NCI-H1417 treated with DMSO at 0.1 percent for 48 hours (cell line): ENCODE data around the gene SAP130.
"Not testable (repeated sequence)": the region's sequence is repeated elsewhere in the genome, so short reads cannot be mapped to it uniquely, and the experiment has no call there.

ENCODE experiments used
- DNase-seq: peaks from one replicate; lab custom pipeline; 2025; lab: John Stamatoyannopoulos, UW

SAP130 gene

GRCh38 chr2:127953128-127953718 is 74.6 kb downstream of the SAP130 start:
- DNase-seq, result no peak

DNA sequence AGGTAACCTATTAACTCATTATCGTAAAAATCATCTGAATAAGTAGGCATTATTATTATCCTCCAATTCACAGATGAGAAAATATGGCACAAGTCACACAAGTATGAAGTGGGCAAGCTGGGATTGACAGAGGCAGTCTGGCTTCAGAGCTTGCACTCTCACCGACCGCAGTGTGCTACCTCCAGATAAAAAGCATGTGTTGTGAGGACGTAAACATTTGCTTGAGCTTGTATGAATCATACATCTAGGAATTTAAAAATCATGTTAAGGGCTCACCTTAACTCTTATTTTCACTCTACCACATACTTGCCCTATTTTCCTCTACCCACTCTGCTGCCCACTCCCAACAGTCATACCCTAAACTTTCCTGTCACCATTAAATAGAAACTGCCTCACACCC is 76.8 kb downstream of the SAP130 start:
- DNase-seq, result no peak

- no peak for DNase-seq
Observed at GRCh38 chr2:127950264-127950663, 77.6 kb downstream of the SAP130 start.

DNA sequence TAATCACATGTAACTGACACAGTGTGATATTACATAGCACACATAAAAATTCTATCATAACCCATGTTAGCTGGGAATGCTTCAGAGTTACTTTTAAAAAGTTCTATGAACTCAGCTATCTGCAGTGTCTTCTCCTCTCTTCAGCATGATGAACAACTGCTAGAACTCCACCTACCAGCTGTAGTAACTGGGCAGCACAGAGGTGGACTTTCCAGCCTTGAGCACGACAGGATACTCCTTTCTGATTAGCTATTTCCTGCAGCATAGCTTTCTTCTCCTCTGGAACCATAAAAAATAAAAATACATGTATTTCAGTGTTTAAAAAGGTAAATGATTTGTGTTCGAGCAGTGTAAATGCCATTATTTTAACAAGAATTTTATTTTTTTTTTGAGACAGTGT is 82.6 kb downstream of the SAP130 start:
- no peak for DNase-seq

DNA sequence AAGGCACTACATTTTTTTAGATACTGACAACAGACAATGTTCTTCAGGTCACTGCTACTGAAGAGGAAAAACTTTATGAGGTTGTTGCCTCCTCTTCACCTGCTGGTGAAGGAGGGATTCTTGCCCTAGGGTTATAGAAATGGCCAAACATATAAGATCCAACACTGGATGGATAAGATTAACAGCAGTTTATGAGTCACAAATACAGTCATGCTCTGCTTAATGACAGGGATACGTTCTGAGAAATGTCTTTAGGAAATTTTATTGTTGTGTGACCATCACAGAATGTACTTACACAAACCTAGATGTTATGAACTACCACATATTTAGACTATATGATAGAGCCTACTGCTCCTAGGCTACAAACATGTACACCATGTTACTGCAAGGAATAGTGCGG is 84.7 kb downstream of the SAP130 start:
- DNase-seq, result no peak

DNA sequence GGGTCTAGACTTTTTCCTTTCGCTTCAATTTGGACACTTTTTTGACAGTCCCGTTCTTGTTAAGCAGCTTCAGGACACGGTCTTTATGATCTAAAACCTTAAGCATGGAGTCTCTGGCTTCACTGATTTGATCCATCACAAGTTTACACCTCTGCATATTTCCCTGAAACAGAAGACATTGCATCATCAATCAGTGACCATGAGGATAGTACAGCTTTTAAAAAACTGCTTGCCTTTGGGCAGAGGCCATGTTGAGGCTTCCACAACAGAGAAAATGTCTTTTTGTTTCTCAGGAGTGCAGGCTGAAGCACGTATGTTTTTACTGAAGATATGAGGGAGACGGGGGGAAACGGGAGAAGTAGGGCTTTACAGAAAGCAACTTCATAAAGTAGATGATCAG is 85.9 kb downstream of the SAP130 start:
- DNase-seq, result no peak

GRCh38 chr2:127941461-127941860 is 86.4 kb downstream of the SAP130 start:
- DNase-seq, result no peak

GRCh38 chr2:127940641-127941040 is 87.2 kb downstream of the SAP130 start:
- DNase-seq, result no peak

DNA sequence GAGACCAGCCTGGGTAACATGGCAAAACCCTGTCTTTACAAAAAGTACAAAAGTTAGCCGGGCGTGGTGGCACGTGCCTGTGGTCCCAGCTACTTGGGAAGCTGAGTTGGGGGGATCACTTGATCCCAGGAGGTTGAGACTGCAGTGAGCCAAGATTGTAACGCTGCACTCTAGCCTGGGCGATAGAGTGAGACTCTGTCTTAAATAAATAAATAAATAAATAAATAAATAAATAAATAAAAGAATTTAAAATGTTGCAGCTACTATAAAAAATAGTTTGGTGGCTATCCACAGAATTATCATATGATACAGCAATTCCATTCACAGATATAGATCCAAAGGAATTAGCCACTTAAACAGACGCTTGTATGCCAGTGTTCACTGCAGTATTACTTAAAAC is 92.5 kb downstream of the SAP130 start:
- no peak for DNase-seq

DNA sequence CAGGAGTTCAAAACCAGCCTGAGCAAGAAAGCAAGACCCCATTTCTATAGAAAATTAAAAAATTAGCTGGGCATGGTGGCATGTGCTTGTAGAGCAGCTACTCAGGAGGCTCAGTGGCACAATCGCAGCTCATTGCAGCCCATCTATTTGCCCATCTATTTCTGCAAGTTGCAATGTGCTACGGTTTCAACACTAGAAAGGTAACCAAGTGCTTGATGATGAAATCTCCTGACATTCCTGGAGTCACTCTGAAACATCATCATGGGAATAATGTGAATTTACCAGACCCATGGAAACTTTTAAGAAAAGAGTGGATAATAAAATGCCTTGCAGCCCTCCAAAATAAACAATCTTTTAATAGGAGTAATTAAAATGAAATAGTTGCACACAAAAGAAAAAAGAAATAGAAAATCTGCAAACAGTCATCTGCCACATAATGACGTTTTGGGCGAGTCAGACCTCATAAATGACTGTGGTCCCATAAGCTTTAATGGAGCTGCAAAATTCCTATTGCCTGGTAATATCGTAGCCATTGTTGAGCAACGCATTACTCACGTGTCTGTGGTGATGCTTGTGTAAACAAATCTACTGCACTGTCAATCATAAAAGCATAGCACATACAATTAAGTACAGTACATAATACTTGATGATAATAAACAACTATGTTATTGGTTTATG is 95.5 kb downstream of the SAP130 start:
- no peak for DNase-seq

DNA sequence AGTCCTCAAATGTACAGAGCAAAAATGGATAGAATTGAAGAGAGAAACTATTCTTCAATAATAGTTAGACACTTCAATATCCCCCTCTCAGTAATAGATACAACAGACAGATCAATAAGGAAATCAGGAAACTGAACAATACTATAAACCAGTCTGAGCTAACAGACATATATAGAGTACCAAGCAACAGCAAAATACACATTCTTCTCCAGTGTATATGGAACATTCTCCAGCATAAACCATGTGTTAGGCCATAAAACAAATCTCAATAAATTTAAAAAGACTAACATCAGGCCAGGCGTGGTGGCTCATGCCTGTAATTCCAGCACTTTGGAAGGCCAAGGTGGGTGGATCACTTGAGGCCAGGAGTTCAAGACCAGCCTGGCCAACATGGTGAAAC is 98.4 kb downstream of the SAP130 start:
- no peak for DNase-seq

GRCh38 chr2:127927384-127927783 is 100.5 kb downstream of the SAP130 start:
- DNase-seq, result no peak

DNA sequence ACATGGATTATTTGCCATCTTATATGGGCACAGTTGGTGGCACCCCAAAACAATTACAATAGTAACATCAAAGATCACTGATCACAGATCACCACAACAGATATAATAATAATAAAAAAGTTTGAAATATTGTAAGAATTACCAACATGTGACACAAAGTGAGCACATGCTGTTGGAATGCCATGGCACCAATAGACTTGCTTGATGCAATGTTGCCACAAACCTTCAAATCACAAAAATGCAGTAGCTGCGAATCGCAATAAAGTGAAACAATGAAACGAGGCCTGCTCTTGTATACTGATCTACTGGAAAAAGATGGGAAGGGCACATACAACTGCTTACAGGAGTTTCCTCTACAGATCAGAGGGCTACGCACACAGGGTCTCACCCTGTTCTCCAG is 109.9 kb downstream of the SAP130 start:
- DNase-seq, result no peak

DNA sequence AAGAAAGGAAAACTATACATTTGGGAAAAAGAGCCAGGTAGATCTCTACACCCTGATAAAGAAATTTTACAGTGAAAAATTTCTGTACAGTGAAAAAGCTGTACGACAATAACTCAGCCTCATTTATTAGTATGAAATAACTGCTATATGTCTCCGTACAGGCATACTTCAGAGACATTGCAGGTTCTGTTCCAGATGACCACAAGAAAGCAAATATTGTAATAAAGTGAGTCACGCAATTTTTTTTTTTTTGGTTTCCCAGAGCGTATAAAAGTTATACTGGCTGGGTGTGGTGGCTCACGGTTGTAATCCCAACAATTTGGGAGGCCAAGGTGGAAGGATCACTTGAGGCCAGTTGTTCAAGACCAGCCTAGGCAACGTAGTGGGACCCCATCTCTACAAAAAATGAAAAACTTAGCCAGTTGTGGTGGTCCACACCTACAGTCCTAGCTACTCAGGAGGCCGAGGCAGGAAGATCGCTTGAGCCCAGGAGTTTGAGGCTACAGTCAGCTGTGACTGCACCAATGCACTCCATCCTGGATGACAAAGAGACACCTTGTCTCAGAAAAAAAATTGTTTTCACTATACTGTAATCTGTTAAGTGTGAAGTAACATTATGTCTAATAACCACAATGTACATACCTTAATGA is 113.9 kb downstream of the SAP130 start:
- DNase-seq, result no peak

GRCh38 chr2:127911737-127912136 is 116.1 kb downstream of the SAP130 start:
- DNase-seq, result no peak

GRCh38 chr2:127910415-127910814 is 117.4 kb downstream of the SAP130 start:
- no peak for DNase-seq

DNA sequence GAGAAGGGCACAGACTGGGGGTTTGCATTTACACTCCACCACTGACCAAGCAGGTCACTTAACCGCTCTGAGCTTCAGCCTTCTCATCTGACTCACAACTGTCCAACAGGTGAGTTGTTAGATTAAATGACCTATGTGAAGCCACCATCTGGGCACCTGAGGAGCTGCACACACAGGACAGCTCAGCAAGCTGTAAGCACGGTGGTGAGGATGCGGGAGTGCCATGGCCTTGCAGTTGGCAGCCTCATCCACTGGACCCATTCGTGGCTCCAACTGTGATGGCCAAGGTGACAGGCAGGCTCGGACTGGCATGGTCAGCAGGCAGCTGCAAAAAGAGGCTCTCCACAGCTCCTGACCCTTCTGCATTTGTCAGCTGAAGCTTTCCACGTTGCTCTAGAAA is 118.8 kb downstream of the SAP130 start:
- no peak for DNase-seq

DNA sequence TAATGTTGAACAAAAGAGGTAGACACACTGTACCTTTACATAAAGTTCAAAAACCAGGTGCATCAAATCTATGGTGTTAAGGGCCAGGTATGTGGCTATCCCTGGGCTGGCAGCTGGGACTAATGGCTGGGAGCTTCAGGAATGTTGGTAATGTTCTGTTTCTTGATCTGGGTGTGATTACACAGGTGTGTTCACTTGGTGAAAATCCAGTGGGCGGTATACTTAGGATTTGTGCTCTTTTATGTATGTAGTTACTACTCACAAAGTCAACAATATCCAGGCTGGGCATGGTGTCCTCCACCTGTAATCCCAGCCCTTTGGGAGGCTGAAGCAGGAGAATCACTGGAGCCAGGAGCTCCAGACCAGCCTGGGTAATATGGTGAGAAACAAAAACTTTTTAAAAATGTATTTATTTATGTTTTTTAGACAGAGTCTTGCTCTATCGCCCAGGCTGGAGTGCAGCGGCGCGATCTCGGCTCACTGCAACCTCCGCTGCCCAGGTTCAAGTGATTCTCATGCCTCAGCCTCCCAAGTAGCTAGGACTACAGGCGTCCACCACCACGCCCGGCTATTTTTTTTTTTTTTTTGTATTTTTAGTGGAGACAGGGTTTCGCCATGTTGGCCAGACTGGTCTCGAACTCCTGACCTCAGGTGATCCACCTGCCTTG is 120.0 kb downstream of the SAP130 start:
- not testable (repeated sequence) for DNase-seq

DNA sequence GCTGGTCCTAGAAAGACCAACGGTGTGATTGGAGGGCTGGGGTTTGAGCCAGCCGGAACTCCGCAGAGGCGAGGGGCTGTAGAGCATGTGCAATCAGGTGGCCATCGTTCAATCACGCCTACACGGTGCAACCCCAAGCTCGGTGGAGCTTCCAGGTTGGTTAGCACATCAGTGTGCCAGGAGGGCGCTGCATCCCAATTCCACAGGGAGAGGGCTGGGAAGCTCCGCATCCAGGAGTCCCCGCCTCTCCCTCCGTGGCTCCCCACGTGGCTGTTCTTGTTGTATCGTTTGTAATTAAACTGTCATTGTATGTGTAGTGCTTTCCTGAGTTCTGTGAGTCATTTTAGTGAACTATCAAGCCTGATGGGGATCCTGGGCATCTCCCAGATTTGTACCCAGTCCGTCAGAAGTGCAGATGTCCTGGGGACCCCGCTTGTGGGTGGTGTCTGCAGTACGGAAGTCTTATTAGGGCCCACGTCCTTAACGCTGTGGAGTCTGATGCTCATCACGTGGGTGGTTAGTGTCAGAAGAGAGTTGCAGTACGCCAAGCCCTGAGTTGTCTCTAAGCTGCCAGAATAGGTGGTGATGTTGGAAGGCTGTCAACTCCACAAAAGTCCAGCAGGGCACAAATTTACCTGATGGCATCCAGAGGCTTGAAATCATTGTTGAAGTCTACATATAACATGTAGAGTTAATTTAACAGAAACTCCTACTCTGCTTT is 121.5 kb downstream of the SAP130 start:
- no peak for DNase-seq

GRCh38 chr2:127901339-127902056 is 126.4 kb downstream of the SAP130 start:
- DNase-seq, result no peak

- DNase-seq, result no peak
Observed at GRCh38 chr2:127897531-127898211, 130.2 kb downstream of the SAP130 start.
